Stimulated activated CD4-positive, alpha-beta T cell treated with anti-CD3 and anti-CD28 coated beads, TNF-alpha, amount 100 ng/mL, for 4 hours (primary cell): Measurements from ENCODE around the gene PLEKHA7.
"Not testable (repeated sequence)": the region's sequence is repeated elsewhere in the genome, so short reads cannot be mapped to it uniquely, and the experiment has no call there.

Experiments used
- DNase-seq, 3 experiments: peaks; one replicate each; pipeline ENCODE4 v3.0.0-alpha.2; 2020; ENCODE audit warnings: low read depth in 3 of 3

Gene PLEKHA7

DNA sequence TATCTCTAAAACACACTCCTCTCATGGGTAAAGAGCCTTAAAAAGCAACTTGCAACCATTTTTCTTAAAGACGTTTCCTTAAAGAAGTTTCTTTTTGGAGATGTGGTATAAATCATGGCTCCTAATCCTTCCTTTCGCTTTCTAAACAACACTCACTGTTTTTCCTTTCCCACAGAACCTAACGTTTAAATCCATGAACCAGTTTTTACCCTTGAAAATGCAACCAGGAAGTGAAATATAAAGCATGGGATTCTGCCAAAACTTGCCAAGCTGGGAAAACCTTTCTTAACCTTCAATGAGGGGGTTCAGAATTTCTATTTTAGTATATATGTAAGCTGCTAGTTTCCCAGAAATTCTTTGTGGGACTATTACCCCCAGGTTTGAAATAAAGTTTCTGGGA, 8.6 kb downstream of the PLEKHA7 start:
- DNase-seq, result no peak

DNA sequence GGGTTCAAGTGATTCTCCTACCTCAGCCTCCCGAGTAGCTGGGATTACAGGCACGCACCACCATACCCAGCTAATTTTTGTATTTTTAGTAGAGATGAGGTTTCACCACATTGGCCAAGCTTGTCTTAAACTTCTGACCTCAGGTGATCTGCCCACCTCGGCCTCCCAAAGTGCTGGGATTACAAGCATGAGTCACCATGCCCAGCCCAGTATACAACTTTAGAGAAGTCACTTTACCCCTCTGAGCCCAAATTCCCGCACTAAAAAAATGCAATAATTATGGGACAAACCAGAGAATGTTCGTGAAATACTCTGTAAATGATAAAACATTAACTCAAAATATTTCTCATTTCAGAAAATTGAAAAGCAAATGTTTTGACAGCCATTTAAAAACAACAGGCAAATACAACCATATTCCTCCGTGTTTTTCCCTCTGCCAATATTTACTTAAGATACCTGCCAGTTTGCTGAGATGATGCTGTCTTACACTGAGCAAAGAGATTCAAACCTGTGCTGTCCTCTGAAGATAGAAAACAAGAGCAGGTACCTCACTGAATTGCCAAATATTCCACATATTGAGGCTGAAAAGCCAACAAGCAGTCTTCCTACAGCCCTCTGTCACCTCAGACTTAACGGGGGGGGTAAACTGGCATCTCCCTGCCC, 9.6 kb downstream of the PLEKHA7 start:
- no peak for DNase-seq

DNA sequence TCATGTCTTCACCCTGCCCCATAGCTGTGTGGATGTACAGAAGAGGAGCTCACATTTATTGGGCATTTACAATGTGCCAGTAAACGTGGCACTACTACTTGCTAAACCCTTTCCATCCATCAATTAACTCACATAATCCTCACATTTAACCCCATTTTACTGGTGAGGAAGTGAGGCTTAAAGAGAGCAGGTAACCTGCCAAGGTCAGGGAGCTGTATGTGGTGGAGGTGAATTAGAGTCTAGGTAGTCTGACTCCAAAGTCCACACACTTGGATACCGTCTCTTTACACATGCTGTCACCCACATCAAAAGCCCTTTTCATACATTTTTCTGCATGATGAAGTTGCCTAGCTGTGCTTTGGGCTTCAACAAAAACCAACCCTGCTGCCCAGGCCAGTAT, 10.8 kb downstream of the PLEKHA7 start:
- DNase-seq, result no peak

DNA sequence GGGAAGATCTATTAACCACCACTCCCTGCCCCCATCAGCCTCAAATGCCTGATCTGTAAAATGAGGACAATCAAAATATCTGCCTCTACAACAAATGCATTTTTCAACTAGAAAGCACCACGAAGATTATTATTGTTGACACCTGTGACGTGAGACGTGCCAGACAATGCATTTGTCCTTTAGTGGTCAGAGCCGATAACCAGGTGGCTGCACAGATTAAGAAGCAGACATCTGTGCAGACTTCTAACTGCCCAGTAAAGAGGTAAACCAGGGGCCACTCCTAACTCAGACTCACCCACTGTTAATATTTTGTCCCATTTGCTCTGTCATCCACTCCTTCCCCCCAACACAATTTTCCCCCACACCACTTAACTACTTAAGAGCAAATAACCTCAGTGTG, 11.7 kb downstream of the PLEKHA7 start:
- DNase-seq, result no peak

DNA sequence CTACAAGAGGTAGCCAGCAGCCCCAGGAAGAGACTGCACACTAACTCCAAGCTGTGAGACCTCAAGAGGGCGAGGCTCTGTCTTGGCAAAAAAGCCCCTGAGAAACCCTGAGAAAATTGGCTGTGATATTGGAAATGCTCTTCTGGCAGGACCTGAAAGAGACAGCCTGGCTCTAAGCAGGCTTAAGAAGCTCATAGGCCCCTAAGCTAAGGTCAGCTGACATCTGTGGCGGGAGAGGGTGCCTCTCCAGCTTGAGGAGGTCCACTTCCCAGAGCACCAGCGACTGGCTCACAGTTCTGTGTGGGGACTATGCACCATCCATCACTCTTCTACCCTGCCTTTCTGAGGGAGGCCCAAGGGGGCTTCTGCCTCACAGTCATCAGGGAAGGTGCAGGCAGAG, 12.4 kb downstream of the PLEKHA7 start:
- DNase-seq, result no peak

DNA sequence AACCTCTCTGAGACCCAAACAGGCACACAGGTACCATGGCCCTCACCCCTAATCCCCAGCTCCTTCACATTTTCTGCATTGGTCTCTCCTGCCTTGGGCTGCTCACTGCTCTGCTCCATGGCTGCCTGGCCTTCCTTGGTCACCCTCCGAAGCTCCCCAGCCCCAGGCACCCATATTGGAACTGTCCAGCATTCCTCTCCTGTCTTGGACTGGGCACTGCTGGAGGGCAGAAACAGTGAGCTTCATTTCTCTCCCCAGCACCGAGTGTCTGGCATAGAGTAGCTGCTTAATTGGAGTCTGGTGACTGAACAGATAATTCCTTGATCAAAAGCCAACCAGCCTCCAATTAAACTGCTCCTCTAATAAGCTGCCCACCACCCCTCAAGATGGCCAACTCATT, 13.2 kb downstream of the PLEKHA7 start:
- DNase-seq, result no peak

DNA sequence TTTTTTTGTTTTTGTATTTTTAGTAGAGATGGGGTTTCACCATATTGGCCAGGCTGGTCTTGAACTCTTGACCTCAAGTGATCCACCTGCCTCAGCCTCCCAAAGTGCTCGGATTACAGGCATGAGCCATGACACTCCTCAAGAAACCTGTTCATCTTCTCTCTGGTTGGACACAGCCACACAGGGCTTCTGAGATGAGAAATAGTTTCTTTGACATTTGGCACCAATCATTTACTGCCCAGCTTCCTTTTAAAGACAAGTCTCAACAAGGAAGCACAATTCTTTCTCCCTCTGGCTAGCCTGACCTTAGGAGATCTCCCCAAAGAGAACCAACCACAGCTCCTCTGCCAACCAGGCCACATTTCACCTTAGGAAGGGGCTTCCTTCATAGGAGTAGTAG, 14.0 kb downstream of the PLEKHA7 start:
- DNase-seq, result not testable (repeated sequence)

DNA sequence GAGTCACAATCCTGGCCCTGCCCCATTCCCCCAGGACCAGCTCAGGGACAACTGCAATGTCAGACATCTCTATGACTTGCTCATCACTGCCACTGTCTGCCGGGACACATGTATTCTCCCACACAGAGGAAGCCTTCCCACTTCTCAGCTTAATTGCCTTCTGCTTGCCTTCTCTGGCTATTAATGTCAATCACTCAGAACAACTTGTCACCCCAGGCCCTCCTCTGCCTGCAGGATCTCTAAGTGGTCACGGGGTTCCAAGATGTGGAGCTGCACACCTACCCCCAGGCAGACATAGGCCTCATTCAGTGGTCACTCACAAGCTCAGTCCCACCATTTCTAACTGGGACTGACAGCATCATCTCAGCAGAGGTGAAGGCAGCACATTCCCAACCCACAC, 15.1 kb downstream of the PLEKHA7 start:
- DNase-seq, result no peak

DNA sequence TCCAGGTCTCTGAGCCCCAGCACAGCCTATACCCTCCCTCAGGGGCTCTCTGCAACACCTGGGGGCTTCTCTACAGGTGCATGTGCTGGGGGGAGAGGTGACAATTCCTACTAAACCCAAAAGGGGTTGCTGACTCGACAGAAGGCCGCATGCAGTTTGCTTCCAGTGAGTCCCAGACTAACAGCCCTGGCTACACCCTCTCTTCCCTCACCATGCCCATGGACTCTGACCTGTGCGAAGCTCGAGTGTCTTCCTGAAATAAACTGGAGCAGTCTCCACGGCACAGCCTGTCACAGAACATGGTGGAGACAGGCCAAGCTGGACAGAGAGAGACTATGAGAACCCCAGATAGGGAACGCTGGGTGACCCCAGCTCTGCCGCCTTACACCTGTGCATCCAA, 16.6 kb downstream of the PLEKHA7 start:
- no peak for DNase-seq

DNA sequence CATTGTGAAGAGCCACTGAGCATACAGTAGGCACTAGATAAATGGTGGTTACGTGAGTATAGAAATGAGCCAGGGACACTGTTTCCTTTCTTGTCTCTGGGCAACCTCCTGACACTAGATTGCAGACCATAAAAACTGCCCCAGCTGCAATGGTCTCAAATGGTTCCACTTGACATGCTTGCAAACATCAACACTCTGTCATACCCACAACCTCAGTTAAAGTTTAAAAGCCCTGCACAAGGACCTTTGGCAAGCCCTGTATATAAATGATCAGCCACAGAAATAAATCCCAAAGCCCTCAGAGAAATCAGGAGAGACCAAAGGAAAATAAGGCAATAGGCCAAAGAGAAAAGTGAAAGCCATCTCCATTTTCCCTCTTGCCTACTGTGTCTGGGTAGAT, 20.7 kb downstream of the PLEKHA7 start:
- no peak for DNase-seq

DNA sequence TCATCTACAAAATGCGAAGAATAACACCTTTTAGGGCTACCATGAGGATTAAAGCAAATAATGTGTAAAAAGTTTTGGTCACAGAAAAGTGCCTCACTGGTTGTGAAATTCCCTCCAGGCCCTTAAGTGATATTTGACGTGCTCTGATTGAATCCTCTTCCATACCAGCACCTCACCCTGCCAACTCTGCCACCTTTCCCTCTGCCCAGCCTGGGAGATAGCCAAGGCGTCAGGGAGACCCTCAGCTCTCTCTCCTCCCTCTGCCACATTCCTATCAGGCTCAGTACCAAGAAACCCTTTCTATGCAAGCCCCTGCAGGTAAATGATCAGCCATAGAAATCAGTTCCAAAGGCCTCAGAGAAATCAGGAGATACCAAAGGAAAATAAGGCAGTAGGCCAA, 21.4 kb downstream of the PLEKHA7 start:
- DNase-seq, result no peak

DNA sequence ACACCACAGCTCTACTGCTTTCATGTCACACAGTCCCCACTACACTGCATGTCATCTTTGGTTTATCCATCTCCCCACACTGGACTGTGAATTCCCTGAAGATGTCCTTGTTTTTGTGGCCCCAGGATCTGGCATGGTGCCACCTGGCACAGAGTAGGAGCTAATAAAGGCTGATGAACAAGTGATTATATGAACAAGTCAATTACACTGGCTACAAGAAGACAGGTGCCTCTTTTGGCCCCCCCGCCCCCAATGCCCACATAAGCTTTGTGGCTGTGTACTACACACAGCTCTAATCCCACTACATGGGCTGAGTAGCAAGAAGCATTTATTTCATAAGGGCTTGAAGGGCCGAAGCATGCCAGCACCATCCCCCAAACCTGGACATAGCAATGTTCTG, 24.7 kb downstream of the PLEKHA7 start:
- no peak for DNase-seq

DNA sequence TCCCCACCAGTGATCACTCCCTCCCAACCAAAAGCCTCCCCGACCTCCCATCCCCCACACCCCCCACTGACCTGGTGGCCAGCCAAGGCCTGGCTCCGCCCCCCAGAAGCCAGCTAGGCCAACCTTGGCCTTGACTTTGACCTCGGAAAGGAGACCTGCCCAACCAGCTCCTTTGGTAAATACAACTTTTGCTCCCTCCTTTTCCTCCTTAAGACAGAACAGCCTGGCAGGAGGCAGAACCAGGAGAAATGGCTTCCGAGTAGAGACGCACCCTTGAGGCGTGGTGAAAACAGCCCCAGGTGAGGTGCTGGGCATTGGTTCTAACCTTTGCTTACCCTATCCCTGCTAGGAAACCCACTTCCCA, 27.0 kb downstream of the PLEKHA7 start:
- DNase-seq, result no peak

DNA sequence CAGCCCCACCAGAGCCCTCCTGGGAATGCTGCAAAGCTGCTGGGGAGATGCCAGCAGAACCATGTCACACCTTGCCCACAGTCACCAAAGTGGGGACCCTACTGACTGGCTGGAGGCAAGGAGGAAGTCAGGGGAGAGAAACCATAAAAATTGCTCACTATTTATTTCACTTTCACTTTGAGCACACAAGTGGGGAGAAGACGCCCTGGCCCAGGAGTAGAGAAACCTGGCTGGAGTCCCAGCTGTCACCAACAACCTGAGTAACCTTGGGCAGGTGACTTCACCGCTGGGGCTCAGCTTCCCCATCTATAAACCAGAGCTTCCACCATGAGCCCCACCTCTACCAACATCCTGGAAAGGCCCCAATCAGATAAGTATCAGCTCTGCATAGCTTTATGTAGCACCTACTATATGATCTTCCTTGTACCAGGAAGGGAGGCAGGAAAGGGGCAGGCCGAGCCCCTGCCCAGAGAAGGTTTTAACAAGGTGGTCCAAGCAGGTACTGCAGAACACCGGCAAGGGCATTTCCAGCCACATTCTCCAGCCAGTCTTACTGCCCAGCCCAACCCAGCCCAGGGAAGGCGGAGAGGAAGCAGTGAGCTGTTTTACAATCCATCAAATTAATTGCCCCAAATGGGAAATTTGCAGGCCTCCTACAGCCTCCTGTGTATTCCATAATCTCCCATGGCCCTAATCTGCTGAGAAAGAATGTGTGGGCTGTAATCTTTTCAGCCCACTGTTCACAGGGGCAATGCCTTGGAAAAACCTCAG, 27.6 kb downstream of the PLEKHA7 start:
- peak in 2 of 3 experiments; percentile 2 to 18 for DNase-seq

DNA sequence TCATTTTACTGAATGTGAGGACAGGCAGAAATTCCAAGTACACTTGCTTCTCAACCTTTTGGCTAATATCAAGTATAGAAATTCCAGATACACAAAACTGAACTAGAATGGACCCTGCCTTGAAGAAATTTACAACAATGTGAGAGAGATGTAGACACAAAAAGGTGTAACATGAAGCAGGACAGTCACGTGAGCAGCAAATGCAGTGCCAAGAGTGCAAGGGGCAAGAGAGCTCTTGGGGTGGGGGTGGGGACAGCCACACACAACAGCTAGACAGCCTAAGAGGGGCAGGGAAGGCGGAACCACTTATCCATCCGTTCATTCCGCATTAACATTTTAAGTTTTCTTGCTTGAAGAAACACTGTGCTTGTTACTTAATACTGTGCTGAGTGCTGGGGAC, 28.9 kb downstream of the PLEKHA7 start:
- no peak for DNase-seq

DNA sequence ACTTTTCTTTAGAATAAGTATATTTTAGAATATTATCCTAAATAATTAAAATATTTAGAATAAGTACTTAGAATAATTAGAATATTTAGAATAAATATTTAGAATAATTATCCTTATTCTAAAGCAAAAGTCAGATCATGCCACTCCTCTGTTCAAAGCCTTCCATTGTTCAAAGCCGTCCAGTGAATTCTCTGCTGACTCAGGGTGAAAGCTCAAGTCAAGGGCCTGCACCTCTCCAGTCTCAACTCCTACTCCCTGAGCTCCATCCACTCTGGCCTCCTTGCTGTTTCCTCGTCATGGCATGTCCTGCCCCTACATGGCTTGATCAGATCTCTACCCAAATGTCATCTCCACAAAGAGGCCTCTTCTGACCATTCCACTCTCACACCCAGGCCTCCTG, 30.0 kb downstream of the PLEKHA7 start:
- no peak for DNase-seq

DNA sequence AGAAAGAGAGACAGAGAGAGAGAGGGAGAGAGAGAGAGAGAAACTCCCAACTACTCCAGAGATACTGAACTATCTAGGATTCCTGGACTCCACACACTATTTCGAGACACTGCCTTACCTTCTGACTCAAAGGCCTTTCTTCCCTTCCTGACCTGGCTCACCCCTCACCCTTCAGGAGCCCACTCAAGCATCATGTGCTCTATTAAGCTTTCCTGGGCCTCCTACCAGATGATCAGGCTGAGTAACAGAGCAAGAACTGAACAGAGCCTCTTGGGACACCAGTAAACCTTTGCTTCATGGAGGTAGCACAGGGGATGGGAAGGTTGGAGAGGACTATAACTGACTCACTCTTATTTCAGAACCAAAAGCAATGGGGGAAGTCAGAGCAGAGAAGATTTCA, 31.4 kb downstream of the PLEKHA7 start:
- no peak for DNase-seq

DNA sequence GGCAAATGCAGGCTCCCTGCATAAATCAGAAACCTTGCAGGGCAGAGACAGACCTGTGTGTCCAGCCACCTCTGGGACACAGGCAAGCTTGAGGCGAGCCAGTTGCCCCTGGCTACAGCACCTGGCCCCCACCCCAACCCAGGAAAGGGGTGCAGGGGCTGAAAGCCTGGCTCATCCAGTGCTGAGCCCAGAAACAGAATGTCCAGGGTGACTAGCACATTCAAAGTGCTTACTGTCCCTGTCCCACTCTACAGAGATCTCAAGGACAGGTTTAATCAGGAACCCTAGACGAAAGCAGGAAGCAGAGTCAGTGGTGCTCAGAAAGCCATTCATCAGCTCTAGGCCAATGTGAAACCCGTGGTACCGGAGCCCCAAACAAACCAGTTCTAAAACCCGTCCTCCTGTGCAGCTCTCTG, 31.9 kb downstream of the PLEKHA7 start:
- no peak for DNase-seq

DNA sequence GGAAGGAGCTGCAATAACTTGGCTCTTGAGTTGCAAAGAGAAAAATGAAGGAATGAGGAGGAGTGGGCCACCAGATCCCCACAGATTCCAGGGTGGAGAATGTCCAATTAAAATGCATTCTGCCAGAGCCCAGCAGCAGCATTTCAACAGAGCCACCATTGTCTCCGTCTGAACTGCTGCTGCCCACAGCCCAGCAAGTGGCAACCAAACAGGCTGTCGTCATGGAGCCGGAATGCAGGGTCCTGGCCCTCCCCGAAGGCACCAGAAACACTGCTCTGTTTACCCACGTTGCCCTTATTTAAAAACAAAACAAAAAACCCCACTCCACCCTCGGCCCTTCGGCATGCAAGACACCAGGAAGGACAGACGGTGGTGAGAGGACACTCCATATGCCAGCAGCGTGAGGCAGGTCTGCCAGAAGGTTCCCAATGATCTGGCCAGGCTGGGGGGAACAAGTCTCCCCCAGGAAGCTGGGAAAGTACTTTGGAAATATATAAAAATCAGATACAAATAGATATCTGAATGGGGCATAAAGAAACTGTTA, 32.5 kb downstream of the PLEKHA7 start:
- DNase-seq, result no peak

DNA sequence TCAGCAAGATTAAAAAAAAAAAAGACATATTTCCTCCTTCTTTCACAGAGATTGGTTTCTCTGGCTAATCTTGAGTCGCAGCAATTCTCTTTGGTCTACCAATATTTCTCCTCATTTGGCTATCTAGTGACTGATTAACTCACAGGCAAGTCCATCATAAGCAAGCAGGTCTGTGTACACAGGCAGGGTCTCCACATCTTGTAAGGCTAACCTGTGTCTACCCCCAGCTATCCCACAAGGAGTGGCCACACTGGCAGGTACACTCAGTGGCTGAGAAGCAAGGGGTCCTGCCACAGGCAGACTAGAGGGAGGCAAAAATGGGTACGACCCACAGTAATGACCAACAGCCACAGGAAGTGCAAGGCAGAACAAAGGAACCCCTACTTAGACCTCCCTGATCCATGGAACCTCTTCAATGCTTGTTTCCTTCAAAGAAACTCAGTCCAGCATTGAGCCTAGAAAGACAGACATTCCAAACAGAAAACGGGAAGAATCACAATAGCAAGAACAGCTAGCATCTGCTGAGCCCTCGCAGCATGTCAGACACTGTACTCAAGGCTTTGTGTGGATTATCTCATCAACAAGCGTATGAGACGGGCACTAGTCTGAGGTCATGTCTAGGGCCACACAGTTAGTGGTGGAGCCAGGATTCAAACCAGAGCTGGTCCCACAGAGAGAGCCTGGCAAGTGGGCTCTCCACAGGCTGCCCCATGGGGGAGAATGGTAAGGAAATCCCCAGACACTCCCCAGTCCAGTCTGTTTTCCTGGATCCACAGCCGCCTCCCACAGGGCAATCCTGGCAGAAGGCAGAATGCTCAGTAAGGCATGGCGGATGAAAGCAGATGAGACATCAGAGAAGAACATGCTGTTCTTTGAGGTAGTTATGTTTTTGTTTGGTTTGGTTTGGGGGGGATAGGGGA, 34.3 kb downstream of the PLEKHA7 start:
- no peak for DNase-seq

DNA sequence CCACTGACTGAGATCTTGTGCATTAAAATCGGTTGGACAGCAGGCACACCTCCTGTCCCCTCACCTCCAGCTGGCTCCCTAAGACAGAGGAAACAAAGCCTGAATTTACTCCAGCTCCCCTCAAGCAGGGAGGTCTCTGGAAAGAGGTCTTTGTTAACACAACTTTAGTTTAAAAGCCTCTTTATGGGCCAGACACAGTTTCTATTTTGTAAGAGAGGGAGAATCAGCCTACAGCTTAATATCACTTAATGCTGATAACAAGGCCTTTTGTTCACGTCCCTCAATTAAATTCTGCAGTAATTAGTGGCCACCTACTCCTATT, 36.3 kb downstream of the PLEKHA7 start:
- no peak for DNase-seq

DNA sequence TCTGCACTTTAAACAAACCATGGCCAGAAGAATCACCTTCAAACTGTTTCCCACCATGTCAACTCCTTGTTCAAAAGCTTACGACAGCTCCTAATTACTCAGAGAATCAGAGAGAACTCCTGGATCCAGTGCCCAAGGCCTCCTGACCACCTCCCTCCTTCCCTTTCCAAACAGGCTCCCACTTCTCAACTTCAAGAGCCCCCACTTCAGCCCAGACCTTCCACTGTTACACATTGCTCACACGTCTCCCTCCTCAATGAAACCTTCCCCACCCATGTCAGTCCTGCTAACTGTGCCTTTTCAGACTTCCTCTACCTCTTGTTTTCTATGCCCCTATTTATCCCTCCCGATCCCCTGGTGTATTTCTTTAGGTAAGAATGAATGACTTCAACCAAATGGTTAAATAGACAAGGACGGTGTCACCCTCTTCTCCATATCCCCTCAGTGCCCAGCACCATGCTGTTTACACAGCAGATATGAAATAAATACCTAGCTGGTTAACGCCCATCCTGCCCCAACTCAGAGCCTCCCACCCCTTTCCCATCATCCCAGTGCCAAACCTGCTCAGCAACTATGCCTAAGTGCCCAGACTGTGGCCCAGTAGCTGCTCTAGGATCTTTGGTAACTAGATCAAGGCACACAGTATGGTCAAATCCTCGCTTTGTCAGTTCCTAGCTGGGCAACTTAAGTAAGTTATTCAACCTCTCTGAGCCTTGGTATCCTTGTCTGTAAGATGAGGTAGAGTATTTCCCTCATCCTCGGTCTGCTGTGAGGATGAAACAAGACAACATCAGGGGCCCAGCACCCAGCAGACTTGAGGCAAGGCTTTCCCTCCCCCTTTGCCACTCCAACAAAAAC, 36.8 kb downstream of the PLEKHA7 start:
- DNase-seq, result no peak
